Activated CD4-positive, alpha-beta T cell treated with anti-CD3 and anti-CD28 coated beads, Interleukin-2, amount 50 U/mL, for 1 hour (primary cell): Measurements from ENCODE around the gene HNRNPA3.
"Not testable (repeated sequence)": the region's sequence is repeated elsewhere in the genome, so short reads cannot be mapped to it uniquely, and the experiment has no call there.

Experiments
- DNase-seq: peaks from one replicate; pipeline ENCODE4 v3.0.0-alpha.2; 2020

Gene HNRNPA3

GRCh38 chr2:177212106-177212890 is at the start of gene HNRNPA3:
Gene HNRNPA3 (plus strand): TSS chr2:177212794. CDS start chr2:177212800, 6 bp downstream.
- peak; percentile 100 for DNase-seq

GRCh38 chr2:177164131-177164530 is 48.5 kb upstream of the HNRNPA3 start:
- no peak for DNase-seq

DNA sequence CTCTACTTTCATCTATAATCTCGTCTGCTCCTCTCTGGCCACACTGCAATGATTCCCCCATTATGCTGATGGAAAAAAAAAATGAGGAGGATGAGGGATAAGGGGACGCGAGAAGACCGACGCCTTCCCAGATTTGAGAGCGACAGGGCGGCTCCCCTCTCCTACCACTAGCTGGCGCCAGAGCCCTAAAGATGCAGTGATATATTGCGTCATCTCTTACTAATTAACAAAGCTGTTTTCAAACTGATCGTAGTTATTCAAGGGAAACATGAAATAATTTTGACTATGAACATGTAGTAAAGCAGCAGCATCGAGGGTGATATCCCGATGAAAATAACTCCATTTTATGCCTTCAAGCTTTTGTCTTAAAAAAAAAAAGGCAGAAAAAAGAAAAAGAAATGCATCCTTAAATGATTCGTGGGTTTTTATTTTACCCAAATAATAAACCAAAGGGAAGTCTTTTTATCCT is 48.0 kb upstream of the HNRNPA3 start:
- peak; percentile 80 for DNase-seq

DNA sequence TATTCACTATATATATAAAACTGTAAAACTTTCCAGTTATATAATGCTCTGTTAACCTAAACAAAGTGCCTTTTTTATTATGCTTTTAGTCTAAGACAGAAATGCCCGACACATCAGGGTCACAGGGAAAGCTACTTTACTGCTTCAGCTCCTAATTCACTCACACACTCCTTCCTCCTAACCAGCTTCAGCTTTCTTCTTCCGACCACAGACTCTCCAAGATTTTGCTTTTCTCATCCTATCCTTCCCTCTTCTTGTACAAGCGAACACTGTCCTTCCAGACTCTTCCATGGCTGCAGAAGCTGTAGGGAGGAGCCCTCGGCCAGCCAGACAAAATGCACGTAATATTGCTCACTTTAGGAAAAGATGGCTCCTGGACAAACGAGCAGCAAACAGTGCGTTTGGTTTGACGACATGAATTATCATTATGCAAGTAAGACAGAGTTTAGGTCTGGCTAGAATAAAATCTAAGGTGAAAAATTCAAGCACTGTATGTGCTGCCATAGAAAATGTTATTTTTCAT is 47.5 kb upstream of the HNRNPA3 start:
- DNase-seq: no peak

DNA sequence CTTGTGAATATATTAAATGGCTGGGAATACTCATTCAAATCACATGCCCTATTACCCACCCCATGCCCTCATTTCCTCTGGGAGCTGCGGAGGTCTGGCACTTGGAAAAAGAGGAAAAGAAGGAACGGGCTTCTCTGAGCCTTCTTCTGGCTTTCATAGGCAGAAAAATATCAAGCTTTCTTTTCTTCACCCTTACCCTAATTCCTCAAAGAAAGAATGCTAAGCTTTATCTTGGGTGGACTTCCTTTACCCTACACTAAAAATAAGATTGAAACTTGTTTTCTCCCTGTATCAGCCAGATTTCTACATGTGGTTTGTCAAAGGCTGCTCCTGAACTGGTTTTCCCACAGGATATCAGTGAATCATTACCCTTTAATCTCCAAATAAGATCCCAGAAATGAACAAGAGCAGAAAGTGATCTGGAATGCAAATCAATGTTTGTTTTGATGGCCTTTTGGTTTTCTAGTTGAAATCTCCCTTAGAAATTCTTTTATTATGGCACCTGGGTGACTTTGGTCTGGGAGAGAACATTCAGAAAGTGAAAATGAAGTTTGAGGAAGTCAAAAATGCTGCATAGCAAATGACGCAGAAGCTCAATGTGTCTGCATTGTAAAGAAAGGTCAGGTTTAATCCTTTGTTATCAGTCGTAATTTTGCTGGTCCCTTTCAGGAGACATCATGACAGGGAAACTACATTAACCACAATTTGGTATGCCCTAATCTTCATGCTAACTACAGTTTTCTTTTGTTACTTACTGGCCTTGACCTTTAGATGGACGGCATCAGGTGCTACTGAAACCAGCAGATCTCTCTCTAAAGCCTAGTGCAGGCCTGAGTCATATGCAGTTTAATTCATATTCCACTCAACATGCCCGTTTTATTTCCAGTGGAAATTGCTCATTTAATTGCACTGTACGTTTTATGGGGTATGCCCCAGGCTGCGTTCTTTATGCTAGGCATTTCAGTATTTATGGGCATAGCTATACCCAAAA is 46.6 kb upstream of the HNRNPA3 start:
- DNase-seq: no peak

GRCh38 chr2:177169810-177170514 is 42.6 kb upstream of the HNRNPA3 start:
- no peak for DNase-seq

DNA sequence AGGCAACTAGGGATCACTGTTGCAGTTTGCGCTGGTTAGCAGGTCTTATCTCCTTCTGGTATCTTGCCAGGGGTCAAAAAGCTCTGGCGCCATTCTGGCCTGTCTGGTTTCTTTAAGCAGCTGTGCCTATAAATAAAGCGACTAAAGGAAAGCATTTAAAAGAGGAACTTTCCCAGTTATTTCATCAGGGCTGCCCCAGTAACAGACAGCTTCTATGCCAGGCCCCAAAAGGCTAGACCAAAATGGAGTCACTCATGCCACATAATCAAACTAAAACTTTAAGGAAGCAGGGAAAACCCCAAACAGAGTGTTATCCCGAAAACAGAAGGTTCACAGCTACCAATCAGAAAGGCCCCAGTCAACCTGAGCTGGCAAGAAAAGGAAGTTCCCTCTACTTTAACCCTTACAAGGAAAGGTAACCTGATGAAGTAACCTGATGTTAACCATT is 41.2 kb upstream of the HNRNPA3 start:
- DNase-seq: no peak

GRCh38 chr2:177172034-177172880 is 40.3 kb upstream of the HNRNPA3 start:
- no peak for DNase-seq

GRCh38 chr2:177174486-177174885 is 38.1 kb upstream of the HNRNPA3 start:
- DNase-seq: no peak

DNA sequence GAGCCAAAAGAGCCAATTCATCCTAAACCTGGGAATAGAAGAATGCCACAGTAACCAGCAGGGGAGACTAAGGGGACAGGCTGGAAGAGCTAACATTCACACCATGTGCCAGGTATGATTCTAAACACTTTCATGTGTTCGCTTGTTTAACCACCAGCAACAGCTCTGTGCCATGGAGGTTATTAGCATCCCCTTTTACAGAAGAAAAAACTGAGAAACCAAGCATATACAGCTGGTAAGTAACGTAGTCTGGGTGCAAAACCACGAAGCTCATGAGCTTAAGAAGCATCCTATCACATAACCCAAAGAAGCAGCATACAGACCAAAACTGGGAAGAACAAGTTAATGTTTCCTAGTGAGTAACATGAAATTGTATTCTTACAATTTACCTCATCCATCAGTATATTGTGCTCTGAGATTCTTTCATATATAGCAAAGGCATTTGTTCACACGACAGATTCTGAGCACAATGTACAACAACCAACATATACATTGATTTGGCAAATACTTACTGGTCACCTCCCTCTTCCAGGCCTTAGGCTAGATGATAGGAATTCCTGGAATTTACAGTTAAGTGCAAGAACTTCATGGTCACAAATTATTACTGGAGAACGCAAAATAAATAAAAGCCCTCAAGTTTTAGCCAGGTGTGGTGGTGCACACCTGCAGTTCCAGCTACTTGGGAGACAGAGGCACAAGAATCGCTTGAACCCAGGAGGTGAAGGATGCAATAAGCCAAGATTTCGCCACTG is 36.5 kb upstream of the HNRNPA3 start:
- no peak for DNase-seq

- no peak for DNase-seq
Observed at GRCh38 chr2:177178797-177179196, 33.8 kb upstream of the HNRNPA3 start.

DNA sequence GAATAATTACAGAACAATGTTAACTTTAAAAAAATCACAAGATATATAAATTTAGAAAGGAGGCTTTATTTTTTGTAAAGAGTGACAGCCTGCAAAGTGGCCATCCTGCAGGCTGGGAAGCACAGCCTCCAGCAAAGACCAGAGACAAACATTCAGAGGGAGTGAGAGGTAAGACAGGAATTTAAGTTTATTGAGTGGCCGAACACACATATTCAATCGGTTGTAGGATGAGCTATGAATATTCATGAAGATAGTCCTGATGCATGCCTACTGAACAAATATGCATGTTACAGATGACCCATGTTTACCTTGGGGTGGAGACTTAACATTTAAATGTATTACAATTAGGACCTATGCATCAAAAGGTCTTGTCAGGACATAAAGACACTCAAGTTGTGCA is 33.4 kb upstream of the HNRNPA3 start:
- no peak for DNase-seq

GRCh38 chr2:177179671-177180070 is 32.9 kb upstream of the HNRNPA3 start:
- not testable (repeated sequence) for DNase-seq

DNA sequence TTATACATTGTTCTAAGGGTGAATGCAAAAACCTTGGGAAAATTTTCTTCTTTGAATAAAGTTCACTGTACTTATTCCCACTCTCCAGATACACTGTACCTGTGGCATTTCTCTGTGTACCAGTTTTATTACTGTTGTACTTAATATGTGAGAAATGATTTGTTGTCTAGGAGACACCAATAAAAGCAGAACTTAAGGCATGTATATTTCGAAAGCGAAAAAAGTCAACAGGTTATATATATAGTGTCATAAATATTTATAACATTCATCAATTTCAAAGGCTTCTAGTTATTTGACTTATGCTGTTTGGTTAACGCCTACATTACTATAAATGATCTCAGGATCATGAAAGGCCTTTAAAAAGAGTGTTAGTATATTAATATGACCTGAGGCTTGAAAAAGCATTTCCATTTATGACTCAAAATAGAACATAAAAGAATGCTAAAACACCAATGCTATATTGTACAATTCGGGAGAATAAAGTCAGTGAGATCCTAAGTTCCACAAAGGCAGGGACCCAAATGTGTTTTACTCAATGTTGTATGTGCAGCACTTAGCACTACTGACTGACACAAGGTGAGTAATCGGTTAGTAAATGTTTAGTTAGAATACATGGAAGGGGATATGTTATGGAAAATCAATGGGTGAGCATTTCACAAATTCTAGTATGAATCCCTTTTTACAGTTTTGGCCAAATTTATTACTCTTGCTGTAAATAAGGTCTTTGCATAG is 32.2 kb upstream of the HNRNPA3 start:
- DNase-seq: no peak

- no peak for DNase-seq
Observed at GRCh38 chr2:177183860-177184259, 28.7 kb upstream of the HNRNPA3 start.

GRCh38 chr2:177184606-177185005 is 28.0 kb upstream of the HNRNPA3 start:
- no peak for DNase-seq

DNA sequence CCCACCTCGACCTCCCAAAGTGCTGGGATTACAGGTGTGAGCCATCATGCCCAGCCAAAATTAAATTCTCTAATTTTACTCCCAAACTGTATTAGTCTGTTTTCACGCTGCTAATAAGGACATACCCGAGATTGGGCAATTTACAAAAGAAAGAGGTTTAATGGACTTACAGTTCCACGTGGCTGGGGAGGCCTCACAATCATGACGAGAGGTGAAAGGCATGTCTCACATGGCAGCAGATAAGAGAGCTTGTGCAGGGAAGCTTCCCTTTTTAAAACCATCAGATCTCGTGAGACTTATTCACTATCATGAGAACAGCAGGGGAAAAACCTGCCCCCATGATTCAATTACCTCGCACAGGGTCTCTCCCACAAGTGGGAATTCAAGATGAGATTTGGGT is 26.6 kb upstream of the HNRNPA3 start:
- not testable (repeated sequence) for DNase-seq

GRCh38 chr2:177187631-177188312 is 24.8 kb upstream of the HNRNPA3 start:
- DNase-seq: no peak
